Liver (tissue), 9 donors: ENCODE results near the gene FMN2. TPM values are rescaled to one million over a fixed set of nuclear protein-coding genes. Genes with fewer than 3 reads are reported as not detected.

Experiments
- DNase-seq: peaks from one replicate; pipeline ENCODE4 v3.0.0-alpha.2; 2017; ENCODE audit warnings: low spot score
- H3K27ac ChIP-seq, 2 donors: one replicate each; pipeline ENCODE4 v1.7.0; 2013; ENCODE audit warnings: inconsistent platforms in 2 of 2, low read length in 2 of 2, control low read depth in 1 of 2, low read depth in 1 of 2, mild to moderate bottlenecking in 1 of 2
- H3K27me3 ChIP-seq, 4 donors: one replicate each; pipeline versions ENCODE4 v1.6.1 to v1.7.0; 2013; ENCODE audit warnings: low read length in 3 of 4, inconsistent platforms in 1 of 4, mild to moderate bottlenecking in 1 of 4, moderate library complexity in 1 of 4; ENCODE audit not compliant: control insufficient read depth in 4 of 4, insufficient read depth in 4 of 4
- H3K36me3 ChIP-seq, 4 donors: one replicate each; pipeline versions ENCODE4 v1.6.1 to v1.7.0; 2013; ENCODE audit warnings: low read length in 3 of 4, mild to moderate bottlenecking in 3 of 4, low read depth in 1 of 4, moderate library complexity in 1 of 4; ENCODE audit not compliant: control insufficient read depth in 4 of 4, insufficient read depth in 3 of 4
- H3K4me1 ChIP-seq, 4 donors: one replicate each; pipeline versions ENCODE4 v1.6.1 to v1.7.0; 2013; ENCODE audit warnings: low read length in 3 of 4, mild to moderate bottlenecking in 3 of 4, moderate library complexity in 1 of 4; ENCODE audit not compliant: control insufficient read depth in 4 of 4, insufficient read depth in 4 of 4
- H3K4me3 ChIP-seq, 3 donors: one replicate each; pipeline versions ENCODE4 v1.6.1 to v1.7.0; 2013; ENCODE audit warnings: low read length in 3 of 3, control low read depth in 1 of 3, low read depth in 1 of 3, mild to moderate bottlenecking in 1 of 3
- H3K9ac ChIP-seq, 2 donors: one replicate each; pipeline ENCODE4 v1.7.0; 2013; ENCODE audit warnings: low read length in 2 of 2, mild to moderate bottlenecking in 2 of 2, moderate library complexity in 2 of 2, control low read depth in 1 of 2, low read depth in 1 of 2
- H3K9me3 ChIP-seq, 4 donors: one replicate each; pipeline versions ENCODE4 v1.6.1 to v1.7.0; 2013; ENCODE audit warnings: low read length in 3 of 4; ENCODE audit not compliant: control insufficient read depth in 4 of 4
- ATF3 ChIP-seq: IDR thresholded peaks from 2 replicates; pipeline ENCODE4 v1.6.1; 2016; ENCODE audit warnings: antibody characterized with exemption
- EGR1 ChIP-seq, 2 donors: IDR thresholded peaks; 2 replicates each; pipeline ENCODE4 v1.6.1; 2016 to 2018; ENCODE audit warnings: antibody characterized with exemption in 2 of 2, low read depth in 2 of 2
- FOXA1 ChIP-seq: IDR thresholded peaks from 2 replicates; pipeline ENCODE4 v1.6.1; 2016; ENCODE audit warnings: antibody characterized with exemption
- FOXA2 ChIP-seq: IDR thresholded peaks from 2 replicates; pipeline ENCODE4 v1.6.1; 2016; ENCODE audit warnings: antibody characterized with exemption
- GABPA ChIP-seq, 2 donors: IDR thresholded peaks in 1 of 2; conservative IDR thresholded peaks in 1 of 2; 2 replicates each; pipeline ENCODE4 v1.6.1; 2016; ENCODE audit warnings: antibody characterized with exemption in 2 of 2, mild to moderate bottlenecking in 1 of 2, moderate library complexity in 1 of 2
- HNF4G ChIP-seq: IDR thresholded peaks from 2 replicates; pipeline ENCODE4 v1.6.1; 2016; ENCODE audit warnings: antibody characterized with exemption
- JUND ChIP-seq, 2 donors: IDR thresholded peaks; 2 replicates each; pipeline ENCODE4 v1.6.1; 2016; ENCODE audit warnings: antibody characterized with exemption in 2 of 2
- NR2F2 ChIP-seq: IDR thresholded peaks from 2 replicates; pipeline ENCODE4 v1.6.1; 2016; ENCODE audit warnings: antibody characterized with exemption
- RAD21 ChIP-seq, 2 donors: IDR thresholded peaks; 2 replicates each; pipeline ENCODE4 v1.6.1; 2016; ENCODE audit warnings: antibody characterized with exemption in 2 of 2, mild to moderate bottlenecking in 2 of 2
- RXRA ChIP-seq, 2 donors: IDR thresholded peaks; 2 replicates each; pipeline ENCODE4 v1.6.1; 2017 to 2018; ENCODE audit warnings: antibody characterized with exemption in 2 of 2, mild to moderate bottlenecking in 1 of 2
- SP1 ChIP-seq: IDR thresholded peaks from 2 replicates; pipeline ENCODE4 v1.6.1; 2018; ENCODE audit warnings: antibody characterized with exemption, mild to moderate bottlenecking
- TAF1 ChIP-seq: conservative IDR thresholded peaks from 2 replicates; pipeline ENCODE4 v1.6.1; 2016; ENCODE audit warnings: antibody characterized with exemption, mild to moderate bottlenecking
- YY1 ChIP-seq: IDR thresholded peaks from 2 replicates; pipeline ENCODE4 v1.6.1; 2016; ENCODE audit warnings: antibody characterized with exemption, mild to moderate bottlenecking
- WGBS: extraction: QIAGEN DNeasy Blood & Tissue Kit; methylation state at CpG from one replicate; pipeline ENCODE4 v1.1.7; 2013; 5-methylcytosine and 5-hydroxymethylcytosine counted together
- polyA plus RNA-seq, 2 donors: library from polyadenylated mRNA; stranded (reverse) in 1 of 2; unstranded in 1 of 2; fragments of 200-250 nt in 1 of 2; fragments of >200 nt in 1 of 2; fragmentation: Nextera tagmentation in 1 of 2; extraction: Ambion mirVana in 1 of 2; gene quantifications; one replicate each; pipeline versions ENCODE4 v1.2.1 to v1.2.3, GENCODE V29; 2013 to 2015
- total RNA-seq, 2 donors: library from RNA; depleted of rRNA; stranded (reverse); fragments of >200 nt; gene quantifications; one replicate each; pipeline ENCODE4 v1.2.3, GENCODE V29; 2014
- TF ChIP-seq, protein P1 (sequence below): IDR thresholded peaks from 2 replicates; pipeline ENCODE4 v1.6.1; 2016; ENCODE audit warnings: antibody characterized with exemption, mild to moderate bottlenecking
- TF ChIP-seq, protein P2 (sequence below): fragments of 150-350 bp; IDR thresholded peaks from 2 replicates; pipeline ENCODE4 v1.5.1; 2017; ENCODE audit warnings: improper control_type of control experiment, low read depth, low read length; ENCODE audit not compliant: missing input control
- TF ChIP-seq, protein P3 (sequence below): IDR thresholded peaks from 2 replicates; pipeline ENCODE4 v1.6.1; 2016; ENCODE audit warnings: antibody characterized with exemption
- TF ChIP-seq, protein P4 (sequence below): IDR thresholded peaks from 2 replicates; pipeline ENCODE4 v1.6.1; 2016; ENCODE audit warnings: antibody characterized with exemption
- donor health status: healthy.
- donor health status: healthy.
- donor health status: healthy.
- donor health status: healthy.
- donor health status: healthy.

FMN2 gene
- total and polyA plus RNA-seq, 4 donors = 0.17 TPM; not detected in 3

GRCh38 chr1:240466509-240466908, 374.8 kb downstream of the FMN2 start:
- Histone ChIP-seq H3K27ac (no peak overlapping the region), H3K27me3 (no peaks in the 10 kb centered on the region), H3K4me3 (no peak overlapping the region), H3K36me3 (no peaks in the 10 kb centered on the region), H3K9ac (no peak overlapping the region), H3K4me1 (no peaks in the 10 kb centered on the region), H3K9me3 (no peaks in the 10 kb centered on the region)
- 87% methylated on average over 4 of the region's 4 CpGs for WGBS
- TF ChIP-seq GABPA (IDR thresholded peaks at IDR 0.05 in 1 of 2, conservative IDR thresholded peaks at IDR 0.05 in 1 of 2) (no peak), SP1 (no peak), TAF1 (no peak), YY1 (no peak), EGR1 (IDR thresholded peaks at IDR 0.05; ENCODE audit: low read depth in 2 of 2) (no peak), HNF4G (no peak), NR2F2 (no peak), FOXA1 (no peak), ATF3 (no peak), RAD21 (IDR thresholded peaks at IDR 0.05) (no peak), JUND (IDR thresholded peaks at IDR 0.05) (no peak), FOXA2 (no peak), RXRA (IDR thresholded peaks at IDR 0.05) (no peak)
- TF ChIP-seq, protein P1, sequence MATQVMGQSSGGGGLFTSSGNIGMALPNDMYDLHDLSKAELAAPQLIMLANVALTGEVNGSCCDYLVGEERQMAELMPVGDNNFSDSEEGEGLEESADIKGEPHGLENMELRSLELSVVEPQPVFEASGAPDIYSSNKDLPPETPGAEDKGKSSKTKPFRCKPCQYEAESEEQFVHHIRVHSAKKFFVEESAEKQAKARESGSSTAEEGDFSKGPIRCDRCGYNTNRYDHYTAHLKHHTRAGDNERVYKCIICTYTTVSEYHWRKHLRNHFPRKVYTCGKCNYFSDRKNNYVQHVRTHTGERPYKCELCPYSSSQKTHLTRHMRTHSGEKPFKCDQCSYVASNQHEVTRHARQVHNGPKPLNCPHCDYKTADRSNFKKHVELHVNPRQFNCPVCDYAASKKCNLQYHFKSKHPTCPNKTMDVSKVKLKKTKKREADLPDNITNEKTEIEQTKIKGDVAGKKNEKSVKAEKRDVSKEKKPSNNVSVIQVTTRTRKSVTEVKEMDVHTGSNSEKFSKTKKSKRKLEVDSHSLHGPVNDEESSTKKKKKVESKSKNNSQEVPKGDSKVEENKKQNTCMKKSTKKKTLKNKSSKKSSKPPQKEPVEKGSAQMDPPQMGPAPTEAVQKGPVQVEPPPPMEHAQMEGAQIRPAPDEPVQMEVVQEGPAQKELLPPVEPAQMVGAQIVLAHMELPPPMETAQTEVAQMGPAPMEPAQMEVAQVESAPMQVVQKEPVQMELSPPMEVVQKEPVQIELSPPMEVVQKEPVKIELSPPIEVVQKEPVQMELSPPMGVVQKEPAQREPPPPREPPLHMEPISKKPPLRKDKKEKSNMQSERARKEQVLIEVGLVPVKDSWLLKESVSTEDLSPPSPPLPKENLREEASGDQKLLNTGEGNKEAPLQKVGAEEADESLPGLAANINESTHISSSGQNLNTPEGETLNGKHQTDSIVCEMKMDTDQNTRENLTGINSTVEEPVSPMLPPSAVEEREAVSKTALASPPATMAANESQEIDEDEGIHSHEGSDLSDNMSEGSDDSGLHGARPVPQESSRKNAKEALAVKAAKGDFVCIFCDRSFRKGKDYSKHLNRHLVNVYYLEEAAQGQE = no peak
- TF ChIP-seq, protein P2, sequence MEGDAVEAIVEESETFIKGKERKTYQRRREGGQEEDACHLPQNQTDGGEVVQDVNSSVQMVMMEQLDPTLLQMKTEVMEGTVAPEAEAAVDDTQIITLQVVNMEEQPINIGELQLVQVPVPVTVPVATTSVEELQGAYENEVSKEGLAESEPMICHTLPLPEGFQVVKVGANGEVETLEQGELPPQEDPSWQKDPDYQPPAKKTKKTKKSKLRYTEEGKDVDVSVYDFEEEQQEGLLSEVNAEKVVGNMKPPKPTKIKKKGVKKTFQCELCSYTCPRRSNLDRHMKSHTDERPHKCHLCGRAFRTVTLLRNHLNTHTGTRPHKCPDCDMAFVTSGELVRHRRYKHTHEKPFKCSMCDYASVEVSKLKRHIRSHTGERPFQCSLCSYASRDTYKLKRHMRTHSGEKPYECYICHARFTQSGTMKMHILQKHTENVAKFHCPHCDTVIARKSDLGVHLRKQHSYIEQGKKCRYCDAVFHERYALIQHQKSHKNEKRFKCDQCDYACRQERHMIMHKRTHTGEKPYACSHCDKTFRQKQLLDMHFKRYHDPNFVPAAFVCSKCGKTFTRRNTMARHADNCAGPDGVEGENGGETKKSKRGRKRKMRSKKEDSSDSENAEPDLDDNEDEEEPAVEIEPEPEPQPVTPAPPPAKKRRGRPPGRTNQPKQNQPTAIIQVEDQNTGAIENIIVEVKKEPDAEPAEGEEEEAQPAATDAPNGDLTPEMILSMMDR = no peak
- TF ChIP-seq, protein P3, sequence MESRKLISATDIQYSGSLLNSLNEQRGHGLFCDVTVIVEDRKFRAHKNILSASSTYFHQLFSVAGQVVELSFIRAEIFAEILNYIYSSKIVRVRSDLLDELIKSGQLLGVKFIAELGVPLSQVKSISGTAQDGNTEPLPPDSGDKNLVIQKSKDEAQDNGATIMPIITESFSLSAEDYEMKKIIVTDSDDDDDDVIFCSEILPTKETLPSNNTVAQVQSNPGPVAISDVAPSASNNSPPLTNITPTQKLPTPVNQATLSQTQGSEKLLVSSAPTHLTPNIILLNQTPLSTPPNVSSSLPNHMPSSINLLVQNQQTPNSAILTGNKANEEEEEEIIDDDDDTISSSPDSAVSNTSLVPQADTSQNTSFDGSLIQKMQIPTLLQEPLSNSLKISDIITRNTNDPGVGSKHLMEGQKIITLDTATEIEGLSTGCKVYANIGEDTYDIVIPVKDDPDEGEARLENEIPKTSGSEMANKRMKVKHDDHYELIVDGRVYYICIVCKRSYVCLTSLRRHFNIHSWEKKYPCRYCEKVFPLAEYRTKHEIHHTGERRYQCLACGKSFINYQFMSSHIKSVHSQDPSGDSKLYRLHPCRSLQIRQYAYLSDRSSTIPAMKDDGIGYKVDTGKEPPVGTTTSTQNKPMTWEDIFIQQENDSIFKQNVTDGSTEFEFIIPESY = no peak
- TF ChIP-seq, protein P4, sequence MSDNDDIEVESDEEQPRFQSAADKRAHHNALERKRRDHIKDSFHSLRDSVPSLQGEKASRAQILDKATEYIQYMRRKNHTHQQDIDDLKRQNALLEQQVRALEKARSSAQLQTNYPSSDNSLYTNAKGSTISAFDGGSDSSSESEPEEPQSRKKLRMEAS = no peak
- DNase-seq = no peak

DNA sequence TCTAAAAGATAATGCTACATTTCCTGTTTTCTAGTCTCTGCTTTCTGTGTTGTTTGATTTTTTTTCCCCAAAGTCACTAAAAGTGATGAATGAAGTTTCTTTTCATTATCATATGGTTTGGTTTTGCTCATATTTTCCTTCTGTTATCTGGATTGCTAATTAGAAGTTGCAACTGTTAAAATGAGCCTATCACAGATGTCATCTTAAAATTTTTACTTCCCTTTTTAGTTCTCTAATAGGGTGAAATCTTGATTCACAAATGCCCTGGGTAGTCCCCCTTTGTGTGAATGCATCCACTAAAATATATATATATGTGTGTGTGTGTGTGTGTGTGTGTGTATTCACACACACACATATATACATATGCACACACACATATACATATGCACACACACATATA, 376.2 kb downstream of the FMN2 start:
- H3K4me3 ChIP-seq = no peak overlapping the region
- no peaks in the 10 kb centered on the region for H3K4me1 ChIP-seq
- no peak overlapping the region for H3K27ac ChIP-seq
- H3K9me3 ChIP-seq = no peaks in the 10 kb centered on the region
- DNase-seq = no peak
- H3K9ac ChIP-seq = no peak overlapping the region
- no peaks in the 10 kb centered on the region for H3K36me3 ChIP-seq
- no peaks in the 10 kb centered on the region for H3K27me3 ChIP-seq
- no peak for TF ChIP-seq TAF1
- TF ChIP-seq, protein P4 = no peak
- TF ChIP-seq, protein P1 = no peak
- TF ChIP-seq JUND (IDR thresholded peaks at IDR 0.05) = no peak
